Measurements from ENCODE around the gene RBM26. TPM values are rescaled to one million over a fixed set of nuclear protein-coding genes. Genes with fewer than 3 reads are reported as not detected.

Gene RBM26
- total and polyA plus RNA-seq, 2 of the 4 experiments (the other 2 are of a cell fraction), result 17.6 to 18.1 TPM

DNA sequence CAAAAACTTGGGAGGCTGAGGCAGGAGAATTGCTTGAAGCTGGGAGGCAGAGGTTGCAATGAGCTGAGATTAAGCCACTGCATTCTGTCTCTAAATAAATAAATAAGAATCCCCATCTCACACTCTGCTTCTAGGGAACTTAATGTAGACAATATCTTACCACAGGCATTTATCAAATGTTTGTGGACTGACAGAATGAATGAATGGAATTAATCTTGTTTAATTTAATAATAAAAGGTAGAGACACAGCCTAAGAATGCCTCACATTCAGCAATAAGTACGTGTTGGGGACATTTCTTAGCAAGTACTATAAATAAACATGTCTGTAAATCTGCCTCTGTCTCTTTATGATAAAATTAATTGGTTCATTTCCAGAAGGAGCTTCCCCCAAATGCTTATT is 36.2 kb upstream of the RBM26 start:
- Histone ChIP-seq H2AK5ac (ENCODE audit: low read depth, low read length) (no peak overlapping the region), H3K18ac (ENCODE audit: low read depth, low read length) (no peak overlapping the region), H2BK5ac (ENCODE audit: low read depth, low read length, poor library complexity, severe bottlenecking) (no peak overlapping the region), H2AK9ac (replicated peaks; ENCODE audit: low read depth, low read length, poor library complexity) (no peak overlapping the region), H2BK20ac (ENCODE audit: low read depth, low read length) (no peak overlapping the region), H4K20me1 (ENCODE audit: insufficient read depth, low read length) (no peaks in the 10 kb centered on the region), H3K9ac (ENCODE audit: low read depth, low read length) (no peak overlapping the region), H3K4me2 (ENCODE audit: low read depth, low read length) (no peak overlapping the region), H3K9me3 (ENCODE audit: control insufficient read depth, insufficient read depth, low read length) (no peaks in the 10 kb centered on the region), H4K8ac (ENCODE audit: low read depth in 2 of 2, low read length in 2 of 2) (no peak overlapping the region), H3K4me1 (ENCODE audit: control insufficient read depth, insufficient read depth, low read length) (no peaks in the 10 kb centered on the region), H3K36me3 (ENCODE audit: control insufficient read depth, insufficient read depth, low read length) (no peaks in the 10 kb centered on the region), H3K27ac (ENCODE audit: insufficient read depth, low read length) (no peak overlapping the region), H4K5ac (ENCODE audit: low read depth, low read length) (no peak overlapping the region), H3K9me1 (ENCODE audit: insufficient read depth, low read length) (no peaks in the 10 kb centered on the region), H3K4ac (ENCODE audit: low read depth, low read length) (no peak overlapping the region), H2BK15ac (ENCODE audit: low read depth, low read length) (no peak overlapping the region), H3K56ac (ENCODE audit: extremely low read depth, insufficient read depth, low read length) (no peak overlapping the region), H4K91ac (ENCODE audit: insufficient read depth, low read depth, low read length) (no peak overlapping the region), H3K14ac (replicated peaks; ENCODE audit: low read depth, low read length) (no peak overlapping the region), H3K4me3 (ENCODE audit: insufficient read depth, low read depth, low read length) (no peak overlapping the region), H3K27me3 (ENCODE audit: control insufficient read depth, insufficient read depth, low read length) (no peaks in the 10 kb centered on the region), H2AFZ (replicated peaks; ENCODE audit: low read length, poor library complexity) (no peak overlapping the region), H3K79me1 (ENCODE audit: low read depth in 1 of 2, low read length in 2 of 2) (no peaks in the 10 kb centered on the region), H3K23ac (ENCODE audit: low read depth, low read length) (no peak overlapping the region), H2BK120ac (ENCODE audit: low read depth, low read length) (no peak overlapping the region)
- in situ Hi-C loops (cut with MboI; ENCODE audit: low sequenced_read_pairs), result no loop called here
- TF ChIP-seq, protein P1, sequence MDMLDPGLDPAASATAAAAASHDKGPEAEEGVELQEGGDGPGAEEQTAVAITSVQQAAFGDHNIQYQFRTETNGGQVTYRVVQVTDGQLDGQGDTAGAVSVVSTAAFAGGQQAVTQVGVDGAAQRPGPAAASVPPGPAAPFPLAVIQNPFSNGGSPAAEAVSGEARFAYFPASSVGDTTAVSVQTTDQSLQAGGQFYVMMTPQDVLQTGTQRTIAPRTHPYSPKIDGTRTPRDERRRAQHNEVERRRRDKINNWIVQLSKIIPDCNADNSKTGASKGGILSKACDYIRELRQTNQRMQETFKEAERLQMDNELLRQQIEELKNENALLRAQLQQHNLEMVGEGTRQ (IDR thresholded peaks at IDR 0.05; ENCODE audit: low read depth, low read length), result no peak
- TF ChIP-seq, protein P2, sequence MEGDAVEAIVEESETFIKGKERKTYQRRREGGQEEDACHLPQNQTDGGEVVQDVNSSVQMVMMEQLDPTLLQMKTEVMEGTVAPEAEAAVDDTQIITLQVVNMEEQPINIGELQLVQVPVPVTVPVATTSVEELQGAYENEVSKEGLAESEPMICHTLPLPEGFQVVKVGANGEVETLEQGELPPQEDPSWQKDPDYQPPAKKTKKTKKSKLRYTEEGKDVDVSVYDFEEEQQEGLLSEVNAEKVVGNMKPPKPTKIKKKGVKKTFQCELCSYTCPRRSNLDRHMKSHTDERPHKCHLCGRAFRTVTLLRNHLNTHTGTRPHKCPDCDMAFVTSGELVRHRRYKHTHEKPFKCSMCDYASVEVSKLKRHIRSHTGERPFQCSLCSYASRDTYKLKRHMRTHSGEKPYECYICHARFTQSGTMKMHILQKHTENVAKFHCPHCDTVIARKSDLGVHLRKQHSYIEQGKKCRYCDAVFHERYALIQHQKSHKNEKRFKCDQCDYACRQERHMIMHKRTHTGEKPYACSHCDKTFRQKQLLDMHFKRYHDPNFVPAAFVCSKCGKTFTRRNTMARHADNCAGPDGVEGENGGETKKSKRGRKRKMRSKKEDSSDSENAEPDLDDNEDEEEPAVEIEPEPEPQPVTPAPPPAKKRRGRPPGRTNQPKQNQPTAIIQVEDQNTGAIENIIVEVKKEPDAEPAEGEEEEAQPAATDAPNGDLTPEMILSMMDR (conservative IDR thresholded peaks at IDR 0.05; ENCODE audit: low read depth, low read length), result no peak
- TF ChIP-seq BHLHE40 (IDR thresholded peaks at IDR 0.05; ENCODE audit: low read depth, low read length), result no peak
- intact Hi-C loops (cut with micrococcal nuclease), result no loop called here
- ATAC-seq (ENCODE audit: low read depth), result no peak
- WGBS, 2 experiments (ENCODE audit: extremely low coverage in 2 of 2, insufficient read length in 1 of 2), result no CpG with 5 or more reads among the region's 1 CpG
- ChIA-PET CTCF (interaction anchor here (0.7 kb wide), 1 partner anchor 43 kb away, joined by 3 read pairs; no protein-coding TSS in a partner anchor), POLR2A (ENCODE audit: unreplicated experiment) (no interaction called here)
- dilution Hi-C loops (cut with HindIII; ENCODE audit: low sequenced_read_pairs, unreplicated experiment), result loop anchor here (25.0 kb wide), 1 partner anchor 95 kb away; no protein-coding TSS in a partner anchor
- no TSS peak for BruUV-seq (replicated peaks)
- DNase-seq, result no peak

Data from IMR-90 (cell line).